HCEC 1CT (cell line): ENCODE results near the gene KIF1B.
A peak's percentile ranks its signal among the peaks of the same experiment; 100 is the strongest.

Source experiments
- DNase-seq: peaks from one replicate; pipeline ENCODE4 v3.0.0-alpha.2; 2017

Gene KIF1B

DNA sequence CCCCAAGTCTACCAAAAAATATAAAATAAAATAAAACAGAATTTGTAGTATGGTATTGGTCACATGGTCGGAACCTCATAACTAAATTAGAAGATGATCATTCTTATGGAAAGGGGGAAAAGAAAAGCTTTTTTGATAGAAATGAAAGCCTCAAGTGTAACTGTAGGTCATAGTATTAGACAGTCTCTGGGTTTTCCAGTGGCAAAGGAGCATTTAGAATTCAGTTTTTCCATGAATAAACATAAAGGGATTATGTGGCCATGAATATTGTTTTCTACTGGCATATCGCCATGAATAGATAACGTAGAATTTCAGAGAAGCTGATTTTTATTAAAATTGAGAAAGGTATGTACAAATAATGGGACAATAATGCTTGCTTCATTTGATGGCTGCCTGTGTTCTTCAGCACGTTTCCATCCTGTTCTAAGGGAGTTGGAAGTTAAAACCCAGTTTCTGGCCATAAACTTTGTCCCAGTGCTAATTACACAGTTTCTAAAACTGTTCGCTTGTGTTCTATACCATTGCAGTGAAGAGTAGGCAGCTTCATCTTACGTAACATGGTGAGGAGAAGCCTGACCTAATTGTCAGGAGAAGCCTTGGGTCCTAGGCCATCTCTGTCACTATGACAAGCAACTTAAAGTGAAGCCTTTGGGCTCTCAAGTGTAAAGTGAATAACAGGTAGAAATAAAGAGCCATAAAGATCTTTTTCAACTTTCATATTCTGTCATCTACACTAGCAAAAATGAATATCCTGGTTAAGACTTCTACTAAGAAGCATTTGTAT, 118.0 kb downstream of the KIF1B start:
- no peak for DNase-seq

GRCh38 chr1:10337436-10337835, 127.1 kb downstream of the KIF1B start:
- DNase-seq: no peak

DNA sequence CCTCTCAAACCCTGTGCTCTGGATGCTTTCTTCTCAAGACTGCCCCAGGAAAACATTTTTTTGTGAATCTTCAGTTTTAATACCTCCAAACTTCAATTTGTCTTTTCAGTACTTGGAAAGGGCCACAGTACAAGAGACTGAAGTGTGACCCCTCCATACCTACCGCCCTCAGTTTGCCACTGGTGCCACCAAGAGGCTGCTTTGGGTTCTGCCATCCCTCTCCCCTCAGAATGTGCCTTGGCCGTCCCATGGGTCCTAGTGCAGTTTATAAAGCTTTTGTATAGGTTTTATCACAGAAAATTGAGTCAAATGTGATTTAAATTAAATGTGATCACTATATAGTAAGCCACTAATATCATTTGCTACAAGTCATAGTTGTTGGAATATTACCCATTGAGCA, 127.7 kb downstream of the KIF1B start:
- DNase-seq: peak; percentile 53

- no peak for DNase-seq
These were observed 128.2 kb downstream of the KIF1B start for GRCh38 chr1:10338611-10339010.

DNA sequence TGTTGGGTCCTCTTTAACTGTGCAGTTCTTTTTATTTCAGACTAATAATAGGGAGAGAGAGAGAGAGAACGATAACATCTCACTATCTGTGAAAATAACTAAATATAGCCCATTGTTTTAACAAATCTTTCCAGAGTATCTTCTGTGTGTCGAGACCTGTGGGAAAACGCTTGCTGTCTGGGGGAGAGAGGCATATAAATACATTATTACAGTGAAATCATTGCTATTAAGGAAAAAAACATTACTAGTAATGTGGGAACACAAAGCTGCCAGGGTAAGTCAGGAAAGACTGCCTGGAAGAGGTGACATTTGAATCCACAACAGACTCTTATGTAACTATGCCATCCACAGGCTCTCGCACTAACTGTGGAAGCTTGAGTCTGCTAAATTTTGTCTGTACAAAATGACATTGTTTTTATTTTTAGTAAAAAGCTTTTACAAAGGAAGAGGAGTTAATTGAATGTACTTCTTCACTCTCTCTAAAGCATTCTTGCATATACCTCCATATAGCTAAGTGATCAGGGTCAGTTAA, 128.7 kb downstream of the KIF1B start:
- no peak for DNase-seq

DNA sequence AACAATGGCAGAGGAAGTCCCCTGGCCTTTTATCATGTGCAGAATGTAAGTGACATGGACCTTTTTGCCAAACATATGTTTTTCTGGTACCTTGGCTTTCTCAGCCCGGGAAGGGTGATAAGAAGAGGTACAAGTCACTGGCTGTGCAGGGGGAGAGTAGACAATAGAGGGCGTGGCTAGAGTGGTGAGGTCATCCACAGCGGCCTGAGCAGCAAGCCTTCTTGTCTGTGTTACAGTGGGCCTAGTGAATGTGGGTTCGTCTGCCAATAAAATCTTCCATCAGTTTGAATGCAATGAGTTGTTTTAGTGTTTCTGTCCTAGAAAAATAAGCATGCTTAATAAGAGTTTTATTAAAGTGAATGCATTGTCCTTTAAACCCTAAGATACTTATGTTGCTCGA, 129.4 kb downstream of the KIF1B start:
- no peak for DNase-seq

DNA sequence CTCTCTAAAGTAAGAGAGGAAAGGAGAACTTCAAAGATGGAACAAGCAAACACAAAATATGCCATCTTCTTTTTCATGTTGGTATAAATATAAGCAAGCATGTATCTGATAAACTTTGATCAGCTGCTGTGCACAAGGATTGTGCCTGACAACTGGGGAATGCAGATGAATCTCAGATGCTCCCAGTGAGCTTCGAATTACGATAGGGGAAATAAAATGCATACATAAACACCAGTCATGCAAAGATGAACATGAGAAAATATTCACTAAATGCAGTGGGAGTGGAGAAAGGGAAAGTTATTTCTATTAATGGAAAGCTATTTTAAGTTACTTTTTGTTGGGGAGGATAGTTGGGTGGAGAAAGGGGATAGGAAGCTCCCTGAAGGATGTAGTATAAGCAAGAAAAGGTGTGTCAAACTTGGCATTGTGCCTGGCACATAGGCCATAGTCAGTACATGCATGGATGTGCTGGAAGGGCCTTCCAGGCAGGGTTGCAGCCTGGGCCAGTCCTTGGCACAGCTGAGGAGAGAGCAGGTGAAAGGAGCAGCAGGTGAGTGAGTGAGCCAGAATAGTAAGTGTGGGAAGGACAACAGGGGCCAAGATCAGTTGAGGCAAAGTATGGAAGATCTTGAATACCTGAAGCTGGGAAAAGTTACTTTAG, 130.7 kb downstream of the KIF1B start:
- no peak for DNase-seq

DNA sequence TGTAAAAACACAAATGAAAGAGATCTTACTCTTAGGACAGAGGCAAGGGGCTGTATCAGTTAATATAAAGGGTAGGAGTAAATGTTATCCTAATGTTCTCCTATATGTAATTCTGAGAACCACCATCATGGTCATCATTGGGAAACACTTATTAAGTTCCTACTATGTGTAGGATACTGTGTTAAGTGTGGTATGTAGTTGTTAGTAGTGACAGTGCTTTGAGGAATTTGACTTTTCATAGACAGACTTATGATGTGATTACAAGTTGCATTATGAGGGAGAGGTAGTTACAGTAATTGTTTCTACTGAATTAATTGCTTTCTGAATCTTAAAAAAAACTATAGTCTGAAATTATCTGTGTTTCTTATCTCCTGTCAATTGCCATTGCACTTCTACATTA, 136.7 kb downstream of the KIF1B start:
- DNase-seq: no peak

GRCh38 chr1:10353282-10353681, 142.9 kb downstream of the KIF1B start:
- no peak for DNase-seq

- no peak for DNase-seq
These were observed 143.3 kb downstream of the KIF1B start for GRCh38 chr1:10353693-10354092.

DNA sequence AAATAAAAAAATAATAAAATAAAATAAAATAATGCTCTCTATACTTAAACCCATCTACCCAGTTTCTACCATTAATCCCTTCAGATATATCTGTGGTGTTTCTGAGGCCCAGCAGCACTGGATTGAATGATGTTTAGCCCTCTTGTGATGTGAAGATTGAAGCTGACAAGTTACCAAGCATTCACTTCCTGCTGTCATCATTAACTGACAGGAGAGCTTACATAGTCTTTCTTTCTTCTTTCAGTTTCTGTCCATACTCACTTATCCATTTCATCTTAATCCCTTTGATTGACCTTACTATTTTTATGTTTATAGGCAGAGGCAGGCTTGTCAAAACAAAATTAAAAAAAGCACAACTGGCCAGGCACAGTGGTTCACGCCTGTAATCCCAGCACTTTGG, 149.7 kb downstream of the KIF1B start:
- no peak for DNase-seq

- DNase-seq: no peak
These were observed 151.1 kb downstream of the KIF1B start for GRCh38 chr1:10361515-10361914.

- DNase-seq: no peak
These were observed 157.8 kb downstream of the KIF1B start for GRCh38 chr1:10368194-10368593.

DNA sequence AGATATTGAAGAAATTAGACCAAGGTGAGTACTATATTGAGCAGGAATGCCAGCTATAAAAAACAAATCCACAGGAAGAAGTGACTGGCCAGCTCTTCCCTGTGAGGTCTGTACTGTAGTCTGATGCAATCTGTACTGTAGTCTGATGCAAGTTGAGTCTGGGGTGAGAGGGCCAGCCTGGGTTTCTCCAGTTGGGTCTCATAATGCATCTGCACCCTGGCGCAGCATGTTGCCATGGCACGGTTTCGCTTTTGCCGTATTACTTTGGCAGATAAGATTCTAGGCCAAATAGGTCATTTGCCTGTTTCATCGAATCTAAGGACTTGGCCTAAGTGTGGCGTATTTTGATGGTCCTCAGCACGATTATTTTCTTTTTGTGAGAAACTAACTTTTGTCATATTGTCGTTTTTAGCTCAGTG, 164.1 kb downstream of the KIF1B start:
- no peak for DNase-seq

DNA sequence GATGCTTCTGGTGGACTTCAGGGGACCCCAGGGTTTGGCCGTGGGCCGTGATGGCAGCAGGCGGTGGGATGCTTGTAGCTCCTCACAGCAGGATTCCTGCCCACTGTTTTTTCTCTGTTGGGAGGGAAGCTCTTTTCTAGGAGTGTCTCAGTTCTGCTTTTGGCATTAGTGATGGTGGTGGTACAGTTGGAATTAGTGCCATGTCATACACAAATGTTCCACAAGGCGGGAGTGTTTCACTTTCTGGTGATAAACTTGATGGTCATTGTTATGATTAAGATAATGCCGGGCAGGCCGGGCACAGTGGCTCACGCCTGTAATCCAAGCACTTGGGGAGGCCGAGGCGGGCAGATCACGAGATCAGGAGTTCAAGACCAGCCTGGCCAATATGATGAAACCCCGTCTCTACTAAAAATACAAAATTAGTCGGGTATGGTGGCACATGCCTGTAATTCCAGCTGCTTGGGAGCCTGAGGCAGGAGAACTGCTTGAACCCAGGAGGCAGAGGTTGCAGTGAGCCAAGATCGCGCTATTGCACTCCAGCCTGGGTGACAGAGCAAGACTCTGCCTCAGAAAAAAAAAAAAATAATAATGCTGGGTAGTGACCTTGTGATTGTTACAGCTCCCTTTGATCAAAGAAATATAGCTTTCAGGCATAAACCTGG, 167.1 kb downstream of the KIF1B start:
- peak; percentile 70 for DNase-seq

GRCh38 chr1:10378081-10378841, 167.9 kb downstream of the KIF1B start:
- DNase-seq: peak; percentile 1

GRCh38 chr1:10379101-10379620, 168.8 kb downstream of the KIF1B start:
- no peak for DNase-seq

DNA sequence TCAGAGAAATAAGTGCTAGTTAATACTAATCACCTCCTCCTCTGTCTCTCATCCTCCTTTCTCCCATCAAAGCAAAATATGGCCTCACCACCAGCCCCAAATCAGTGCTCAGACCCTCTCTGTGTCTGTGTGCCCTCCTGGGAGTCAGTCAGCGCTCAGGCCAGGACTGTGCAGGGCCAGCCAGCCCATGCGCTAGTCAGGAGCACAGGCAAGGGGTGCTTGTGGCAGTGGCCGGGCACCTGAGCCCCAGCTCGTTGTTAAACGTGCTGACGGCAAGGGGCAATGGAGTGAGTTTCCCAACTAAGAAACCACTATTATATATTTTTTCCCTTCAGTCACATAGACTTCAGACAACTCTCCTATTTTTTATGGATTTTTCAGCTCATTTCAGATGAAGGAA, 169.3 kb downstream of the KIF1B start:
- no peak for DNase-seq

DNA sequence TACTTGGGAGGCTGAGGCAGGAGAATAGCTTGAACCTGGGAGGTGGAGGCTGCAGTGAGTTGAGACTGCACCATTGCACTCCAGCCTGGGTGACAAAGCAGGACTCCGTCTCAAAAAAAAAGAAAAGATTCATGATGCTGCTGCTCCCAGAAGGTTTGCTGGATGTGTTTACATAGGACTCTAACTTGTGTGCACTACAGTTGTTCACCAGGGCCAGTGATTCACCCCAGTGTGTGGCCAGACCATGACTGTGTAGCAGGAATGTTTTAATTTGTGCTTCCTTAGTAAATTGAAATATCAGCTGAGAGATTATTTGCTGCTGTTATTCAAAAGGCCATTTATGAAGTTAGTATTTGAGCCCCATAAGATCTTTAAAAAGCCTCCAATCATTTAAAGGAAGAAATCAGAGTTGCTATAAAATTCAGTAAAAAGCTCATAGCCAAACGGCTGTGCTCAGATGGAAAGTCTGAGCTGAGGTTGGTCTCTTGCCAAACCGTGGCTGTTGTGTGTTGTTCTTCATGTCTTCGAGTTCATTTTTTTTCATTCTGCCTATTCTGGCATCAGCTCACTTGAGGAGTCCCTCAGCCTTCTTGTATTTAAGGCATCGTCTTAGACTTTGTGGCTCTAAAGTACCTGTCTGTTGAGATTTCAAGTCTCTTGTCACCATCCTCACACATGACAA, 170.4 kb downstream of the KIF1B start:
- peak; percentile 87 for DNase-seq

- DNase-seq: no peak
These were observed 173.3 kb downstream of the KIF1B start for GRCh38 chr1:10383630-10384029.

- no peak for DNase-seq
These were observed 173.8 kb downstream of the KIF1B start for GRCh38 chr1:10384219-10384618.
